RPMI8226 (cell line): Measurements from ENCODE around the gene KRTAP10-2.
"Not testable (repeated sequence)": the region's sequence is repeated elsewhere in the genome, so short reads cannot be mapped to it uniquely, and the experiment has no call there.

Experiments used
- DNase-seq: peaks from one replicate; pipeline ENCODE4 v3.0.0-alpha.2; 2015

KRTAP10-2 gene

GRCh38 chr21:44511938-44512275 lies 39.4 kb downstream of the KRTAP10-2 start:
- no peak for DNase-seq

- DNase-seq: no peak
Measured at GRCh38 chr21:44511219-44511937, 39.9 kb downstream of the KRTAP10-2 start.

GRCh38 chr21:44510508-44511218 lies 40.6 kb downstream of the KRTAP10-2 start:
- DNase-seq: peak; percentile 92

DNA sequence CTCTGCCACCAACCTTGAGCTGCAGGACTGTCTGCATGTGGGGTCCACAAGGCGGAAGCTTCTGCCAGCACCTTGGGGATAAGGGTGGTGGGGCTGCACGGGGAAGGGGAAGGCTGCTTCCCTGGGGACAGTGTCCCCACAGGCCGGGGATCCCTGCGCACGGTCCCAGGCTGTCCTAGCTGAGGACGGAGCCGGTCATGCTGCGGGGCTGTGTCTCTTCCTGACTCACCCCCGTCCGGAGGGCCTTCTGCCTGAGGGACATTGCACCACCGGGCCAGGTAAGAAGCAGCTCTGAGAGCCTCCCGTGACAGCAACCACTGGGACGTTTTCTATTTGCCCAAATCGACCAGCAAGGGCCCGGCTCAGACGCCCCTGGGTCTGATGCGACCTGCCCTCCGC lies 41.2 kb downstream of the KRTAP10-2 start:
- no peak for DNase-seq

DNA sequence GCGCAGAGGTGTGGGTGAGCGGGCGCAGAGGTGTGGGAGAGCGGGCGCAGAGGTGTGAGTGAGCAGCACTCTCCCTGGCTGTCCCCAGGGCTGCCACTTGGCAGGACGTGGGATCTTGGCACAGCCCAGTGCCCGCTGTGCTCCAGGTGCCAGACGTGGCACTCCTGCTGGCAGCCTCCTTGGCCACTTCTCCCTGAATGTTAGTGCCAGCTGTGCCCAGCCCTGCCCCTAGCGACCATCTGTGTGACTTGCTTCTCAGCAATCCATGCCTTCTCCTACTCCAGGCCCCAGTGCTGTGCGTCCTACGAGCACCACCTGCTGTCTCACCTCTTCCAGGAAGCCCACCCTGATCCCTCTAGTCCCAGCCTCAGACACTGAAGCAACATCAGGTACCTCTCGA lies 41.8 kb downstream of the KRTAP10-2 start:
- DNase-seq: peak; percentile 91

GRCh38 chr21:44508711-44509445 lies 42.4 kb downstream of the KRTAP10-2 start:
- no peak for DNase-seq

- DNase-seq: no peak
Measured at GRCh38 chr21:44508426-44508710, 42.9 kb downstream of the KRTAP10-2 start.

- DNase-seq: no peak
Measured at GRCh38 chr21:44507673-44508425, 43.5 kb downstream of the KRTAP10-2 start.

- no peak for DNase-seq
Measured at GRCh38 chr21:44506279-44507255, 44.7 kb downstream of the KRTAP10-2 start.

DNA sequence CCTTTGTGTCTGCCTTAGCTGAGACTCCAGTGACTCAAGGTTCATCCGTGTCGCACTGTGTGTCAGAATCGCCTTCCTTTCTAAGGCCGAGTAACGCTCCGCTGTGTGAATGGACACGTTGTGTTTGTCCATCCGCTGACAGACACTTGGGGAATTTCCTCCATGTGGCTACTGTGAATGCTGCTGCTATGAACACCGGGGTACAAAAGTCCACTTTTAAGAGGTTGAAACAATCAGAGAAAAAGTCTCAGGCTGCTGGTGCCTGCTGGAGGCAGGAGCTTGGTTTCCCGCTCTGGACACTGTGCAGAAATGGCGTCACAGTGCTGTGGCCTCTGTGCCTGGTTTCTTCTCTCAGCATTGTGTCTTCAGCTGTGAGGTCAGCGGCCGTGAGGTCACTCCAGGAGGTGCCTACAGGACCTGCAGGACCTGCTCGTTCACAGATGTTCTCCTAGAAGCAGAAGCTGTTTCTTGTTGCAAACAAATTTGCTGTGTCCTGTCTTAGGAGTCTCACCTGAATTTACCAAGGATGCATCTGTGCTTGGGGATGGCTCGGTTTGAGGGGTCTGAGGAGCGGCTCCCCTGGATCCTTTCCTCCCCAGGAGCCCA lies 45.5 kb downstream of the KRTAP10-2 start:
- no peak for DNase-seq

- DNase-seq: no peak
Measured at GRCh38 chr21:44503901-44504399, 47.4 kb downstream of the KRTAP10-2 start.

DNA sequence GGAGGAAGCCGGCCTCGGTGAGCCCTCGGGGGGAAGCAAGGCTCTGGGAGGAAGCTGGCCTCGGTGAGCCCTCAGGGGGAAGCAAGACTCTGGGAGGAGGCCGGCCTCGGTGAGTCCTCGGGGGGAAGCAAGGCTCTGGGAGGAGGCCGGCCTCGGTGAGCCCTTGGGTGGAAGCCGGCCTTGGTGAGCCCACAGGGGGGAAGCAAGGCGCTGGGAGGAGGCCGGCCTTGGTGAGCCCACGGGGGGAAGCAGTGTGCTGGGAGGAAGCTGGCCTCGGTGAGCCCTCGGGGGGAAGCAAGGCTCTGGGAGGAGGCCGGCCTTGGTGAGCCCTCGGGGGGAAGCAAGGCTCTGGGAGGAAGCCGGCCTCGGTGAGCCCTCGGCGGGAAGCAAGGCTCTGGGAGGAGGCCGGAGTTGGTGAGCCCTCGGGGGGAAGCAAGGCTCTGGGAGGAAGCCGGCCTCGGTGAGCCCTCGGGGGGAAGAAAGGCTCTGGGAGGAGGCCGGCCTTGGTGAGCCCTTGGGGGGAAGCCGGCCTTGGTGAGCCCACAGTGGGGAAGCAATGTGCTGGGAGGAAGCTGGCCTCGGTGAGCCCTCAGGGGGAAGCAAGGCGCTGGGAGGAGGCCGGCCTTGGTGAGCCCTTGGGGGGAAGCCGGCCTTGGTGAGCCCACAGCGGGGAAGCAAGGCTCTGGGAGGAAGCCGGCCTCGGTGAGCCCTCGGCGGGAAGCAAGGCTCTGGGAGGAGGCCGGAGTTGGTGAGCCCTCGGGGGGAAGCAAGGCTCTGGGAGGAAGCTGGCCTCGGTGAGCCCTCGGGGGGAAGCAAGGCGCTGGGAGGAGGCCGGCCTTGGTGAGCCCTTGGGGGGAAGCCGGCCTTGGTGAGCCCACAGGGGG lies 48.1 kb downstream of the KRTAP10-2 start:
- DNase-seq: not testable (repeated sequence)

DNA sequence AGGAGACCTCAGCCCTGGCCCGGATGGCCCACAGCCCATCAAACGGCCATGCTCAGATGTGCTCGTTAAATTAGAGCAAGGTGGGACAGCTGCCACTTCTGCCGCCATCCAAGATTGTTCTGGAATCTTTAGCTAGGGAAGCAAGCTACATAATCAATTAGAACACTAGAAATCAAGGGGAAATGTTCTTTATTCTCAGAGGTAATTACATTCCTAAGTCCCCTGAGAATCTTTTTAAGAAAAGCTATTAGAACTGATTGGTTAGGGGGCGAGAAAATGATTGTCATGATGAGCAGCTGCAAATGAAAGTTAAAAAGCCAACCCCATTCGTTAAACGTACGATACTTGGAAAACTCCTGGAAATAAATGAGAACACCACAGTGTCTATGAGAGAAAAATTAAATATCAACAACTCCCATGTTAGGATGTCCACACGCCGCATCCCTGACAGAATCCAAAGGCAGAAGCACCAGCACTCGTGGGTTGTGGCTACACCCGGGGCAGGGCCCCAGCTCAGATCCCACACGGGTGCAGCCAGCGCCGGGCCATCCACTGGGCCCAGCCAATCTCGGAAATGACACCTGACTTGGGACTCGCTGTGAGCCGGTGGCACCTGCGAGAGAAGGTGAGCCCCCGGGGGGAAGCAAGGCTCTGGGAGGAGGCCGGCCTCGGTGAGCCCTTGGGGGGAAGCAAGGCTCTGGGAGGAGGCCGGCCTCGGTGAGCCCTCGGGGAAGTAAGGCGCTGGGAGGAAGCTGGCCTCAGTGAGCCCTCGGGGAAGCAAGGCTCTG lies 48.9 kb downstream of the KRTAP10-2 start:
- DNase-seq: no peak
